ENCODE data around the gene VPS25.
A peak's percentile ranks its signal among the peaks of the same experiment; 100 is the strongest.
"Not testable (repeated sequence)": the region's sequence is repeated elsewhere in the genome, so short reads cannot be mapped to it uniquely, and the experiment has no call there.

VPS25 gene

GRCh38 chr17:42773290-42774035 lies at the start of gene VPS25:
Gene VPS25, plus strand, starts transcription at chr17:42773449. Its CDS starts 27 bp downstream, at chr17:42773476.
- DNase-seq (ENCODE audit: low read depth, low spot score): peak; percentile 43
- H3K27ac ChIP-seq: peak within 1 kb of the TSS; percentile 81

- no peak overlapping the region for H3K27ac ChIP-seq
Observed at GRCh38 chr17:42723636-42724035, 49.6 kb upstream of the VPS25 start.

GRCh38 chr17:42725143-42725542 lies 48.1 kb upstream of the VPS25 start:
- no peak for DNase-seq (ENCODE audit: low read depth, low spot score)
- H3K27ac ChIP-seq: no peak overlapping the region

More at GRCh38 chr17:42723636-42724035, 49.6 kb upstream of the VPS25 start:
- no peak for DNase-seq (ENCODE audit: low read depth, low spot score)

GRCh38 chr17:42740699-42741098 lies 32.5 kb upstream of the VPS25 start:
- DNase-seq (ENCODE audit: low read depth, low spot score): no peak
- H3K27ac ChIP-seq: no peak overlapping the region

- not testable (repeated sequence) for H3K27ac ChIP-seq; DNase-seq (ENCODE audit: low read depth, low spot score)
Observed at GRCh38 chr17:42742916-42743315, 30.3 kb upstream of the VPS25 start.

- peak overlapping the region; percentile 68 for H3K27ac ChIP-seq
- no peak for DNase-seq (ENCODE audit: low read depth, low spot score)
Observed at GRCh38 chr17:42743595-42744282, 29.5 kb upstream of the VPS25 start.

- H3K27ac ChIP-seq: peak overlapping the region; percentile 68
- no peak for DNase-seq (ENCODE audit: low read depth, low spot score)
Observed at GRCh38 chr17:42744283-42744805, 28.9 kb upstream of the VPS25 start.

GRCh38 chr17:42744806-42745617 lies 28.2 kb upstream of the VPS25 start, which contains the start of gene EZH1:
Gene EZH1, minus strand, starts transcription at chr17:42745040. Its CDS starts 16,099 bp downstream, at chr17:42728941.
- peak; percentile 31 for DNase-seq (ENCODE audit: low read depth, low spot score)

GRCh38 chr17:42748202-42748907 lies 24.9 kb upstream of the VPS25 start:
- H3K27ac ChIP-seq: no peak overlapping the region
- no peak for DNase-seq (ENCODE audit: low read depth, low spot score)

More at GRCh38 chr17:42744806-42745617, 28.2 kb upstream of the VPS25 start, which contains the start of gene EZH1:
- H3K27ac ChIP-seq: peak within 1 kb of the TSS; percentile 68

- no peak overlapping the region for H3K27ac ChIP-seq
- DNase-seq (ENCODE audit: low read depth, low spot score): no peak
Observed at GRCh38 chr17:42748908-42749798, 24.1 kb upstream of the VPS25 start.

GRCh38 chr17:42750739-42751344 lies 22.4 kb upstream of the VPS25 start:
- no peak overlapping the region for H3K27ac ChIP-seq
- no peak for DNase-seq (ENCODE audit: low read depth, low spot score)

- no peak for DNase-seq (ENCODE audit: low read depth, low spot score)
- H3K27ac ChIP-seq: no peak overlapping the region
Observed at GRCh38 chr17:42751628-42752027, 21.6 kb upstream of the VPS25 start.

- H3K27ac ChIP-seq: no peak overlapping the region
- peak; percentile 56 for DNase-seq (ENCODE audit: low read depth, low spot score)
Observed at GRCh38 chr17:42754782-42755181, 18.5 kb upstream of the VPS25 start.

GRCh38 chr17:42759982-42760651 lies 13.1 kb upstream of the VPS25 start:
- no peak for DNase-seq (ENCODE audit: low read depth, low spot score)
- H3K27ac ChIP-seq: no peak overlapping the region

- DNase-seq (ENCODE audit: low read depth, low spot score): no peak
- no peak within 1 kb of the TSS for H3K27ac ChIP-seq
Observed at GRCh38 chr17:42760652-42761581, 12.3 kb upstream of the VPS25 start, which contains the start of gene RAMP2. Gene RAMP2, plus strand, starts transcription at chr17:42761227. Its CDS starts 35 bp downstream, at chr17:42761262.

GRCh38 chr17:42761638-42762037 lies 11.6 kb upstream of the VPS25 start:
- DNase-seq (ENCODE audit: low read depth, low spot score): no peak
- H3K27ac ChIP-seq: no peak overlapping the region

- DNase-seq (ENCODE audit: low read depth, low spot score): no peak
- no peak overlapping the region for H3K27ac ChIP-seq
Observed at GRCh38 chr17:42766124-42766523, 7.1 kb upstream of the VPS25 start.
